Neural cell (in vitro differentiated cells): Measurements from ENCODE around the gene IGSF9B.

Experiments used
- RAD21 ChIP-seq: fragments of 450-650 bp; conservative IDR thresholded peaks from 2 replicates; pipeline ENCODE4 v1.6.1; 2014; ENCODE audit warnings: antibody characterized with exemption, mild to moderate bottlenecking, moderate library complexity
- TF ChIP-seq, protein P1 (sequence below): fragments of 450-650 bp; IDR thresholded peaks from 2 replicates; pipeline ENCODE4 v1.5.1; 2014; ENCODE audit warnings: antibody characterized with exemption, mild to moderate bottlenecking, moderate library complexity; ENCODE audit not compliant: poor library complexity, severe bottlenecking
- TF ChIP-seq, protein P2 (sequence below): IDR thresholded peaks from 2 replicates; pipeline ENCODE4 v1.6.1; 2012; ENCODE audit warnings: borderline replicate concordance

DNA sequence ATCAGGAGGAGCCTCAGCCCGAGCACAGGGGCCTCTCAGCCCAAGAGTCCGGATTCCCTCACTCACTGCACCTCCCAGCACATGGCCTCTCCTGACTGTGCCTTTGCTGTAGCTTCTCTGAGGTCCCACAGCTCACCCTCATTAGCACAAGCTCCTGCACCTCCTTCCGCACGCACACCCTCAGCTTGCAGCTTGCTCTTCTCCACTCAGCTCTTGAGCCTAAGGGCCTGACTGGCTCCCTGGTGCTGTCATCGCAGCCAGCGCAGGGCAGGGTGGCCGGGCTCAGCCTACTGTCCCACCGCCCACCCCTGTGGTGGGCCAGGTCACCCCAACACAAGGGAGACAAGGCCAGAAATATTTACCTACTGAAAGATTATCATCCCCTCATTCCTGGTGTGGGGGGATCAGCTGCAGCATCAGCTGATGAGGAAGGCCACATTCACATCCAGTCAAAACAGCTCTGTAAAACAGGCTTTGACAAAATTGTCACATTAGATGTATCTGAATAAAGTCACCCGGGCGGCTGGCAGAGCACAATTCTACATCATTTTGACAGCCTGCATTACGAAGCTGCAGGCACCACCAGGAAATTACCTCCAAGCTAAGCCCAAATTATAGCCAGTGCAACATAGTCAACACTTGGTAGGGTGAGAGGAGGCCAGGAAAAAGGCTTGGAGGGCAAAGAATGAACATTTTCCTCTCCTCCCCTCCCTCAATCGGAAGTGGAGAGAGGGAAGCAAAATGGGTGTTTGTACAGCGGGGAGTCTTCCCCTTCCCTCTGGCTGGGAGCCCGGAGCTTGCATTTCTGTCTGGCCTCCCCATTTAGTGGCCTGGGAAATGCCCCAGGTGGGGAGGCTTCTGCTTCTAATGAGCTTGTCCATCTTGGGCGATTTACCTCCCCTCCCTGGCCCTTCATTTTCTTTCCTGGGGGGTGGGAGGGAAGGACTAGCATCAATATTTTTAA is 29.5 kb upstream of the IGSF9B start:
- TF ChIP-seq, protein P1, sequence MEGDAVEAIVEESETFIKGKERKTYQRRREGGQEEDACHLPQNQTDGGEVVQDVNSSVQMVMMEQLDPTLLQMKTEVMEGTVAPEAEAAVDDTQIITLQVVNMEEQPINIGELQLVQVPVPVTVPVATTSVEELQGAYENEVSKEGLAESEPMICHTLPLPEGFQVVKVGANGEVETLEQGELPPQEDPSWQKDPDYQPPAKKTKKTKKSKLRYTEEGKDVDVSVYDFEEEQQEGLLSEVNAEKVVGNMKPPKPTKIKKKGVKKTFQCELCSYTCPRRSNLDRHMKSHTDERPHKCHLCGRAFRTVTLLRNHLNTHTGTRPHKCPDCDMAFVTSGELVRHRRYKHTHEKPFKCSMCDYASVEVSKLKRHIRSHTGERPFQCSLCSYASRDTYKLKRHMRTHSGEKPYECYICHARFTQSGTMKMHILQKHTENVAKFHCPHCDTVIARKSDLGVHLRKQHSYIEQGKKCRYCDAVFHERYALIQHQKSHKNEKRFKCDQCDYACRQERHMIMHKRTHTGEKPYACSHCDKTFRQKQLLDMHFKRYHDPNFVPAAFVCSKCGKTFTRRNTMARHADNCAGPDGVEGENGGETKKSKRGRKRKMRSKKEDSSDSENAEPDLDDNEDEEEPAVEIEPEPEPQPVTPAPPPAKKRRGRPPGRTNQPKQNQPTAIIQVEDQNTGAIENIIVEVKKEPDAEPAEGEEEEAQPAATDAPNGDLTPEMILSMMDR: no peak
- no peak for TF ChIP-seq RAD21
- TF ChIP-seq, protein P2, sequence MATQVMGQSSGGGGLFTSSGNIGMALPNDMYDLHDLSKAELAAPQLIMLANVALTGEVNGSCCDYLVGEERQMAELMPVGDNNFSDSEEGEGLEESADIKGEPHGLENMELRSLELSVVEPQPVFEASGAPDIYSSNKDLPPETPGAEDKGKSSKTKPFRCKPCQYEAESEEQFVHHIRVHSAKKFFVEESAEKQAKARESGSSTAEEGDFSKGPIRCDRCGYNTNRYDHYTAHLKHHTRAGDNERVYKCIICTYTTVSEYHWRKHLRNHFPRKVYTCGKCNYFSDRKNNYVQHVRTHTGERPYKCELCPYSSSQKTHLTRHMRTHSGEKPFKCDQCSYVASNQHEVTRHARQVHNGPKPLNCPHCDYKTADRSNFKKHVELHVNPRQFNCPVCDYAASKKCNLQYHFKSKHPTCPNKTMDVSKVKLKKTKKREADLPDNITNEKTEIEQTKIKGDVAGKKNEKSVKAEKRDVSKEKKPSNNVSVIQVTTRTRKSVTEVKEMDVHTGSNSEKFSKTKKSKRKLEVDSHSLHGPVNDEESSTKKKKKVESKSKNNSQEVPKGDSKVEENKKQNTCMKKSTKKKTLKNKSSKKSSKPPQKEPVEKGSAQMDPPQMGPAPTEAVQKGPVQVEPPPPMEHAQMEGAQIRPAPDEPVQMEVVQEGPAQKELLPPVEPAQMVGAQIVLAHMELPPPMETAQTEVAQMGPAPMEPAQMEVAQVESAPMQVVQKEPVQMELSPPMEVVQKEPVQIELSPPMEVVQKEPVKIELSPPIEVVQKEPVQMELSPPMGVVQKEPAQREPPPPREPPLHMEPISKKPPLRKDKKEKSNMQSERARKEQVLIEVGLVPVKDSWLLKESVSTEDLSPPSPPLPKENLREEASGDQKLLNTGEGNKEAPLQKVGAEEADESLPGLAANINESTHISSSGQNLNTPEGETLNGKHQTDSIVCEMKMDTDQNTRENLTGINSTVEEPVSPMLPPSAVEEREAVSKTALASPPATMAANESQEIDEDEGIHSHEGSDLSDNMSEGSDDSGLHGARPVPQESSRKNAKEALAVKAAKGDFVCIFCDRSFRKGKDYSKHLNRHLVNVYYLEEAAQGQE: no peak
